Brain pericyte (primary cell): ENCODE results near the gene INPP5D.

Experiments
- DNase-seq: peaks from one replicate; pipeline ENCODE4 v3.0.0-alpha.2; 2012; ENCODE audit warnings: low read depth, low spot score

INPP5D gene

GRCh38 chr2:233075141-233075965 is 15.2 kb downstream of the INPP5D start:
- no peak for DNase-seq

- no peak for DNase-seq
Observed at GRCh38 chr2:233075966-233076339, 15.8 kb downstream of the INPP5D start.

GRCh38 chr2:233076749-233077148 is 16.6 kb downstream of the INPP5D start:
- no peak for DNase-seq

- DNase-seq = no peak
Observed at GRCh38 chr2:233079473-233079877, 19.3 kb downstream of the INPP5D start.

- no peak for DNase-seq
Observed at GRCh38 chr2:233079953-233080835, 20.1 kb downstream of the INPP5D start.

- DNase-seq = no peak
Observed at GRCh38 chr2:233080836-233081229, 20.7 kb downstream of the INPP5D start.

- no peak for DNase-seq
Observed at GRCh38 chr2:233081232-233081730, 21.1 kb downstream of the INPP5D start.

GRCh38 chr2:233081731-233082221 is 21.6 kb downstream of the INPP5D start:
- DNase-seq = no peak

- no peak for DNase-seq
Observed at GRCh38 chr2:233082222-233082930, 22.2 kb downstream of the INPP5D start.

GRCh38 chr2:233082931-233083755 is 23.0 kb downstream of the INPP5D start:
- no peak for DNase-seq

- no peak for DNase-seq
Observed at GRCh38 chr2:233083782-233084181, 23.6 kb downstream of the INPP5D start.

GRCh38 chr2:233084488-233084887 is 24.3 kb downstream of the INPP5D start:
- DNase-seq = no peak

GRCh38 chr2:233085037-233085838 is 25.1 kb downstream of the INPP5D start:
- no peak for DNase-seq

GRCh38 chr2:233085839-233086150 is 25.7 kb downstream of the INPP5D start:
- no peak for DNase-seq

- DNase-seq = no peak
Observed at GRCh38 chr2:233087713-233088112, 27.6 kb downstream of the INPP5D start.

- DNase-seq = no peak
Observed at GRCh38 chr2:233088972-233089345, 28.8 kb downstream of the INPP5D start.

- no peak for DNase-seq
Observed at GRCh38 chr2:233089851-233090250, 29.7 kb downstream of the INPP5D start.

- DNase-seq = no peak
Observed at GRCh38 chr2:233090879-233091278, 30.7 kb downstream of the INPP5D start.

- no peak for DNase-seq
Observed at GRCh38 chr2:233091595-233092375, 31.6 kb downstream of the INPP5D start.
